HepG2 (cell line): ENCODE results near the gene OLFM1. TPM values are rescaled to one million over a fixed set of nuclear protein-coding genes. Genes with fewer than 3 reads are reported as not detected.
"Not testable (repeated sequence)": the region's sequence is repeated elsewhere in the genome, so short reads cannot be mapped to it uniquely, and the experiment has no call there.

Experiments
- ATAC-seq: fragments of 200-7000 bp; cut with Tn5 transposase; 3 replicates; pipeline ENCODE4 v1.9.1; 2020; ENCODE audit warnings: mild to moderate bottlenecking, moderate library complexity
- BruUV-seq: library from RNA; stranded (reverse); fragments of 400-500 nt; replicated peaks from 2 replicates; lab custom pipeline; 2021; lab: Mats Ljungman, UMichigan
- CTCF ChIA-PET: fragments of 300-600 bp; formaldehyde crosslinking; extraction: SDS; loops from one replicate; lab custom pipeline; 2021; ENCODE audit warnings: low total read pairs, inconsistent platforms, low intra/inter-chr PET ratio; lab: Yijun Ruan, JAX
- POLR2A ChIA-PET: fragments of 350-600 bp; sonication (Branson Sonifier 250); formaldehyde crosslinking; loops from one replicate; lab custom pipeline; 2020; ENCODE audit warnings: antibody characterized with exemption, inconsistent platforms; lab: Yijun Ruan, JAX
- DNase-seq: peaks from one replicate; pipeline ENCODE4 v3.0.0-alpha.2; 2015; ENCODE audit warnings: low spot score
- FAIRE-seq: peaks from 3 replicates; lab custom pipeline; 2011; peaks lifted over from hg19 to GRCh38; lab: Jason Lieb, UNC
- H2AFZ ChIP-seq: one replicate; pipeline ENCODE4 v1.6.1; 2011; ENCODE audit warnings: low read length, inconsistent platforms
- H3K27ac ChIP-seq: fragments of 300-600 bp; 3 replicates; pipeline ENCODE4 v1.8.0; 2011; ENCODE audit warnings: mixed run types, mild to moderate bottlenecking, mixed read lengths, low read length, inconsistent platforms; ENCODE audit not compliant: insufficient read depth; ENCODE audit errors: extremely low read length
- H3K27me3 ChIP-seq, 2 experiments: fragments of 200-600 bp in 1 of 2; 2 replicates in 1 of 2; 3 replicates in 1 of 2; pipeline versions ENCODE4 v1.6.0 to v1.8.0; 2011; ENCODE audit warnings: low read length in 2 of 2, mild to moderate bottlenecking in 2 of 2, moderate library complexity in 2 of 2, inconsistent platforms in 1 of 2; ENCODE audit not compliant: insufficient read depth in 2 of 2, control insufficient read depth in 1 of 2
- H3K36me3 ChIP-seq, 2 experiments: fragments of 200-600 bp in 1 of 2; replicated peaks in 1 of 2; 2 replicates in 1 of 2; 3 replicates in 1 of 2; pipeline versions ENCODE4 v1.5.1 to v1.8.0; 2011; ENCODE audit warnings: low read length in 2 of 2, inconsistent platforms in 1 of 2; ENCODE audit not compliant: insufficient read depth in 2 of 2, control insufficient read depth in 1 of 2
- H3K4me1 ChIP-seq: 2 replicates; pipeline ENCODE4 v1.5.1; 2012; ENCODE audit warnings: low read length, inconsistent platforms; ENCODE audit not compliant: insufficient read depth
- H3K4me2 ChIP-seq: 2 replicates; pipeline ENCODE4 v1.6.0; 2011; ENCODE audit warnings: low read depth, low read length, inconsistent platforms
- H3K4me3 ChIP-seq, 3 experiments: fragments of 200-600 bp in 1 of 3; sonication (generic), shearing (Covaris generic) in 1 of 3; replicated peaks in 1 of 3; 2 replicates each; pipeline ENCODE4 v1.5.1; 2011 to 2016; ENCODE audit warnings: low read length in 3 of 3, inconsistent platforms in 2 of 3, low read depth in 2 of 3, mild to moderate bottlenecking in 2 of 3, control low read depth in 1 of 3, mixed read lengths in 1 of 3; ENCODE audit not compliant: insufficient read depth in 1 of 3
- H3K79me2 ChIP-seq: one replicate; pipeline ENCODE4 v1.6.1; 2011; ENCODE audit warnings: low read length, inconsistent platforms; ENCODE audit not compliant: insufficient read depth
- H3K9ac ChIP-seq: 2 replicates; pipeline ENCODE4 v1.6.0; 2011; ENCODE audit warnings: mild to moderate bottlenecking, low read depth, low read length, inconsistent platforms; ENCODE audit not compliant: insufficient read depth
- H3K9me3 ChIP-seq: 2 replicates; pipeline ENCODE4 v1.5.1; 2012; ENCODE audit warnings: mild to moderate bottlenecking, low read length
- H4K20me1 ChIP-seq: 2 replicates; pipeline ENCODE4 v1.6.0; 2011; ENCODE audit warnings: inconsistent platforms, mild to moderate bottlenecking, low read length, moderate library complexity; ENCODE audit not compliant: insufficient read depth
- ARNT ChIP-seq: fragments of 450-650 bp; IDR thresholded peaks from 2 replicates; pipeline ENCODE4 v1.6.1; 2017
- BCL6 ChIP-seq: IDR thresholded peaks from 2 replicates; pipeline ENCODE4 v1.6.1; 2016; ENCODE audit warnings: missing genetic modification reagents, missing compliant biosample characterization
- ISL2 ChIP-seq: sonication (generic); formaldehyde crosslinking; IDR thresholded peaks from 2 replicates; pipeline ENCODE4 v1.5.0; 2020; ENCODE audit warnings: missing genetic modification reagents
- NFE2L1 ChIP-seq: sonication (generic); formaldehyde crosslinking; IDR thresholded peaks from 2 replicates; pipeline ENCODE4 v1.4.0; 2020; ENCODE audit warnings: missing genetic modification reagents, mild to moderate bottlenecking, borderline replicate concordance
- NR1H2 ChIP-seq: sonication (generic); formaldehyde crosslinking; IDR thresholded peaks from 2 replicates; pipeline ENCODE4 v1.8.1; 2022; ENCODE audit warnings: low read depth, missing genetic modification reagents, borderline replicate concordance
- SMAD1 ChIP-seq: sonication (generic); formaldehyde crosslinking; IDR thresholded peaks from 2 replicates; pipeline ENCODE4 v1.4.0; 2020; ENCODE audit warnings: missing genetic modification reagents, low read depth, mild to moderate bottlenecking, borderline replicate concordance
- THAP11 ChIP-seq: IDR thresholded peaks from 2 replicates; pipeline ENCODE4 v1.6.1; 2016; ENCODE audit warnings: missing biosample characterization, missing genetic modification reagents
- ZNF383 ChIP-seq: sonication (generic); formaldehyde crosslinking; IDR thresholded peaks from 2 replicates; pipeline ENCODE4 v1.4.0; 2020; ENCODE audit warnings: missing genetic modification reagents, mild to moderate bottlenecking, borderline replicate concordance
- WGBS: methylation state at CpG from one replicate; pipeline ENCODE4 v1.1.6; 2017; ENCODE audit warnings: low lambda C conversion rate; 5-methylcytosine and 5-hydroxymethylcytosine counted together
- in situ Hi-C: cut with HindIII; loops from 2 replicates; pipeline ENCODE4 v1.10.0; 2017; ENCODE audit warnings: low pct_unique_long_range_greater_than_20kb; ENCODE audit not compliant: extremely low pct_ligation_motif_present
- intact Hi-C: fragments of 100-400 bp; cut with micrococcal nuclease; formaldehyde crosslinking; loops from one replicate; pipeline ENCODE4 v1.10.0; 2022; ENCODE audit not compliant: unreplicated experiment
- polyA plus RNA-seq, 8 experiments: library from polyadenylated mRNA; depleted of rRNA in 3 of 8; stranded (reverse) in 7 of 8; unstranded in 1 of 8; fragments of >200 nt; fragmentation: Illumina TruSeq in 4 of 8; extraction: Trizol in 4 of 8; gene quantifications; 2 replicates each; pipeline versions ENCODE4 v1.2.1 to v1.2.3, GENCODE V29; 2011 to 2016; ENCODE audit warnings: low read depth in 4 of 8, missing spikeins in 1 of 8, mixed read lengths in 1 of 8; ENCODE audit not compliant: insufficient read depth in 1 of 8
- total RNA-seq, 5 experiments: library from RNA; depleted of rRNA; stranded (reverse); fragments of >200 nt; fragmentation: Illumina TruSeq; extraction: Trizol; gene quantifications; 2 replicates each; pipeline ENCODE4 v1.2.3, GENCODE V29; 2016; ENCODE audit warnings: low read depth in 1 of 5
- TF ChIP-seq, protein P1 (sequence below): IDR thresholded peaks from 2 replicates; pipeline ENCODE4 v1.6.1; 2016; ENCODE audit warnings: mild to moderate bottlenecking
- TF ChIP-seq, protein P2 (sequence below): sonication (generic); formaldehyde crosslinking; IDR thresholded peaks from 2 replicates; pipeline ENCODE4 v1.5.0; 2020; ENCODE audit warnings: mild to moderate bottlenecking, missing genetic modification reagents
- TF ChIP-seq, protein P3 (sequence below): sonication (generic); formaldehyde crosslinking; IDR thresholded peaks from 2 replicates; pipeline ENCODE4 v1.8.1; 2023; ENCODE audit warnings: missing genetic modification reagents, mild to moderate bottlenecking, borderline replicate concordance

Gene OLFM1
- total and polyA plus RNA-seq, 2 of the 13 experiments (the other 11 are each of a cell fraction or from before 2014, with no cell fraction given), result not detected

DNA sequence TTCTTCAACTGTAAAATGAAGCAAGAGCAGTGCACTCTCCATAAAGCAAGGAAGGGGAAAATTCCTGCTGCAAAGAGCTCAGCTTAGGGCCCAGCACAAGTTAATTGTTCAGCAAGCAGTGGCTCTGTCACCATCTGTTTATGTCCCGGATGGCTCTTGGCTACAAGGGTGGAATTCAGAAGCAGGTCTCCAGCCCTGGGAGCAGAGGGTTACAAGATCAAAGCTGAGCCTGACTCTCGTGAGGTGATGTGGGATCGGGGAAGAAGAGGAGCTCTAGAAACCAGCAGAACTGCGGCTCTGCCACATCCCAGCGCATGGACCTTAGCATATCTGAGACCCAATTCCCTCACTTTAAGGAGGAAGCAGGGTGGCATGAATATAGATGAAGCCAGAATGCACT, 25.2 kb upstream of the OLFM1 start:
- Histone ChIP-seq H3K27me3 (no peaks in the 10 kb centered on the region; a peak in 2 of 5 replicates), H3K79me2 (no peaks in the 10 kb centered on the region), H3K9me3 (peaks cover 22% of the 10 kb centered on the region), H3K4me2 (no peak overlapping the region), H2AFZ (no peak overlapping the region), H3K4me1 (no peaks in the 10 kb centered on the region), H3K27ac (no peak overlapping the region), H3K36me3 (no peaks in the 10 kb centered on the region), H4K20me1 (no peaks in the 10 kb centered on the region), H3K9ac (no peak overlapping the region), H3K4me3 (no peak overlapping the region)
- ChIA-PET POLR2A (no interaction called here), CTCF (no interaction called here)
- TF ChIP-seq ZNF383 (CRISPR knock-in tag) (no peak), SMAD1 (no peak), ARNT (no peak), NR1H2 (CRISPR knock-in tag) (no peak), BCL6 (CRISPR knock-in tag) (no peak), NFE2L1 (CRISPR knock-in tag) (no peak), THAP11 (CRISPR knock-in tag) (no peak), ISL2 (CRISPR knock-in tag) (no peak)
- TF ChIP-seq, protein P1, sequence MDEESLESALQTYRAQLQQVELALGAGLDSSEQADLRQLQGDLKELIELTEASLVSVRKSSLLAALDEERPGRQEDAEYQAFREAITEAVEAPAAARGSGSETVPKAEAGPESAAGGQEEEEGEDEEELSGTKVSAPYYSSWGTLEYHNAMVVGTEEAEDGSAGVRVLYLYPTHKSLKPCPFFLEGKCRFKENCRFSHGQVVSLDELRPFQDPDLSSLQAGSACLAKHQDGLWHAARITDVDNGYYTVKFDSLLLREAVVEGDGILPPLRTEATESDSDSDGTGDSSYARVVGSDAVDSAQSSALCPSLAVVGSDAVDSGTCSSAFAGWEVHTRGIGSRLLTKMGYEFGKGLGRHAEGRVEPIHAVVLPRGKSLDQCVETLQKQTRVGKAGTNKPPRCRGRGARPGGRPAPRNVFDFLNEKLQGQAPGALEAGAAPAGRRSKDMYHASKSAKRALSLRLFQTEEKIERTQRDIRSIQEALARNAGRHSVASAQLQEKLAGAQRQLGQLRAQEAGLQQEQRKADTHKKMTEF, result no peak
- TF ChIP-seq, protein P2, sequence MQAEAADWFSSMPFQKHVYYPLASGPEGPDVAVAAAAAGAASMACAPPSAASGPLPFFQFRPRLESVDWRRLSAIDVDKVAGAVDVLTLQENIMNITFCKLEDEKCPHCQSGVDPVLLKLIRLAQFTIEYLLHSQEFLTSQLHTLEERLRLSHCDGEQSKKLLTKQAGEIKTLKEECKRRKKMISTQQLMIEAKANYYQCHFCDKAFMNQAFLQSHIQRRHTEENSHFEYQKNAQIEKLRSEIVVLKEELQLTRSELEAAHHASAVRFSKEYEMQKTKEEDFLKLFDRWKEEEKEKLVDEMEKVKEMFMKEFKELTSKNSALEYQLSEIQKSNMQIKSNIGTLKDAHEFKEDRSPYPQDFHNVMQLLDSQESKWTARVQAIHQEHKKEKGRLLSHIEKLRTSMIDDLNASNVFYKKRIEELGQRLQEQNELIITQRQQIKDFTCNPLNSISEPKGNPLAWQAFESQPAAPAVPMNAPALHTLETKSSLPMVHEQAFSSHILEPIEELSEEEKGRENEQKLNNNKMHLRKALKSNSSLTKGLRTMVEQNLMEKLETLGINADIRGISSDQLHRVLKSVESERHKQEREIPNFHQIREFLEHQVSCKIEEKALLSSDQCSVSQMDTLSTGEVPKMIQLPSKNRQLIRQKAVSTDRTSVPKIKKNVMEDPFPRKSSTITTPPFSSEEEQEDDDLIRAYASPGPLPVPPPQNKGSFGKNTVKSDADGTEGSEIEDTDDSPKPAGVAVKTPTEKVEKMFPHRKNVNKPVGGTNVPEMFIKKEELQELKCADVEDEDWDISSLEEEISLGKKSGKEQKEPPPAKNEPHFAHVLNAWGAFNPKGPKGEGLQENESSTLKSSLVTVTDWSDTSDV, result no peak
- TF ChIP-seq, protein P3, sequence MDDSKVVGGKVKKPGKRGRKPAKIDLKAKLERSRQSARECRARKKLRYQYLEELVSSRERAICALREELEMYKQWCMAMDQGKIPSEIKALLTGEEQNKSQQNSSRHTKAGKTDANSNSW (CRISPR knock-in tag), result no peak
- no TSS peak for BruUV-seq
- in situ Hi-C loops, result no loop called here
- FAIRE-seq (no peak), DNase-seq (no peak), ATAC-seq (no peak)
- 38% methylated on average over 4 of the region's 5 CpGs for WGBS
- intact Hi-C loops, result no loop called here

DNA sequence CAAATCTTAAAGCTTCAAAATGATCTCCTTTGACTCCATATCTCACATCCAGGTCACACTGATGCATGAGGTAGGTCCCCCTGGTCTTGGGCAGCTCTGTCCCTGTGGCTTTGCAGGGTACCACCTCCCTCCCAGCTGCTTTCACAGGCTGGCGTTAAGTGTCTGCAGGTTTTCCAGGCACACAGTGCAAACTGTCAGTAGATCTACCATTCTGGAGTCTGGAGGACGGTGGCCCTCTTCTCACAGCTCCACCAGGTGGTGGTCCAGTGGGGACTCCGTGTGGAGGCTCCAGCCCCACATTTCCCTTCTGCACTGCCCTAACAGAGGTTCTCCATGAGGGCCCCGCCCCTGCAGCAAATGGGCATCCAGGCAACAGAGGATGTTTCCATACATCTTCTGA, 24.0 kb upstream of the OLFM1 start:
- H3K79me2 ChIP-seq, H3K4me2 ChIP-seq, intact Hi-C loops, CTCF ChIA-PET, H3K36me3 ChIP-seq, FAIRE-seq, H2AFZ ChIP-seq, H4K20me1 ChIP-seq, ATAC-seq, BruUV-seq, H3K4me3 ChIP-seq, DNase-seq, H3K9ac ChIP-seq, H3K27ac ChIP-seq, in situ Hi-C loops, H3K4me1 ChIP-seq, POLR2A ChIA-PET: not testable (repeated sequence)
- 10% methylated on average over 2 of the region's 4 CpGs for WGBS
- Histone ChIP-seq H3K27me3 (peaks cover 1 to 10% of the 10 kb centered on the region in 2 experiments; a peak in 3 of 5 replicates), H3K9me3 (peaks cover 22% of the 10 kb centered on the region)
